B cell (primary cell): ENCODE measurements around the gene HMGCL. TPM values are rescaled to one million over a fixed set of nuclear protein-coding genes. Genes with fewer than 3 reads are reported as not detected.

Source experiments
- ATAC-seq: fragments of 200-7000 bp; cut with Tn5 transposase; one replicate; pipeline ENCODE4 v1.10.0; 2021; ENCODE audit warnings: low read depth, mild to moderate bottlenecking, moderate number of reproducible peaks, moderate library complexity
- CTCF ChIA-PET: fragments of 350-600 bp; sonication (Branson Sonifier 250); formaldehyde crosslinking; loops from one replicate; lab custom pipeline; 2021; ENCODE audit warnings: antibody characterized with exemption, inconsistent platforms; lab: Charles Lee
- POLR2A ChIA-PET: fragments of 350-600 bp; sonication (Branson Sonifier 250); formaldehyde crosslinking; loops from one replicate; lab custom pipeline; 2021; ENCODE audit warnings: antibody characterized with exemption; lab: Charles Lee
- DNase-seq: peaks from one replicate; pipeline ENCODE4 v3.0.0; 2013
- H2AFZ ChIP-seq: 2 replicates; pipeline ENCODE4 v1.6.1; 2012; ENCODE audit warnings: mild to moderate bottlenecking, low read depth, low read length; ENCODE audit not compliant: insufficient read depth, poor library complexity, severe bottlenecking
- H3K27ac ChIP-seq, 2 donors: 1 replicate in 1 of 2; 2 replicates in 1 of 2; pipeline ENCODE4 v1.5.1; 2012 to 2013; ENCODE audit warnings: low read length in 2 of 2, mild to moderate bottlenecking in 2 of 2, moderate library complexity in 1 of 2
- H3K27me3 ChIP-seq, 4 experiments: fragments of 200-600 bp in 1 of 4; sonication (generic) in 1 of 4; replicated peaks in 1 of 4; 1 replicate in 2 of 4; 2 replicates in 2 of 4; pipeline versions ENCODE4 v1.6.1 to v1.7.0; 2013 to 2016; ENCODE audit warnings: low read length in 3 of 4, mild to moderate bottlenecking in 2 of 4, mixed read lengths in 1 of 4, moderate library complexity in 1 of 4; ENCODE audit not compliant: insufficient read depth in 4 of 4, control insufficient read depth in 3 of 4; ENCODE audit errors: control extremely low read depth in 1 of 4
- H3K36me3 ChIP-seq, 2 experiments: replicated peaks in 1 of 2; 1 replicate in 1 of 2; 2 replicates in 1 of 2; pipeline versions ENCODE4 v1.6.1 to v1.7.1; 2013; ENCODE audit warnings: low read length in 1 of 2; ENCODE audit not compliant: insufficient read depth in 2 of 2, control insufficient read depth in 1 of 2; ENCODE audit errors: control extremely low read depth in 1 of 2, extremely low read depth in 1 of 2
- H3K4me1 ChIP-seq, 2 donors: fragments of 200-600 bp in 1 of 2; sonication (generic) in 1 of 2; 1 replicate in 1 of 2; 2 replicates in 1 of 2; pipeline versions ENCODE4 v1.5.1 to v1.6.1; 2013 to 2017; ENCODE audit warnings: low read length in 2 of 2; ENCODE audit not compliant: control insufficient read depth in 2 of 2, insufficient read depth in 2 of 2
- H3K4me2 ChIP-seq: replicated peaks from 2 replicates; pipeline ENCODE3; 2012; ENCODE audit warnings: mild to moderate bottlenecking, low read depth, low read length; ENCODE audit not compliant: poor library complexity, severe bottlenecking
- H3K4me3 ChIP-seq, 5 experiments: fragments of 200-600 bp in 1 of 5; sonication (generic) in 1 of 5; 1 replicate in 3 of 5; 2 replicates in 2 of 5; pipeline versions ENCODE4 v1.5.1 to v1.7.0; 2011 to 2016; ENCODE audit warnings: low read length in 4 of 5, mild to moderate bottlenecking in 4 of 5, low read depth in 2 of 5, control low read depth in 1 of 5, moderate library complexity in 1 of 5; ENCODE audit not compliant: insufficient read depth in 1 of 5; ENCODE audit errors: control extremely low read depth in 1 of 5, extremely low read depth in 1 of 5
- H3K79me2 ChIP-seq: fragments of 200-600 bp; sonication (generic); one replicate; pipeline ENCODE4 v1.6.0; 2016; ENCODE audit warnings: low read length; ENCODE audit not compliant: control insufficient read depth, insufficient read depth
- H3K9ac ChIP-seq: fragments of 200-600 bp; sonication (generic); 2 replicates; pipeline ENCODE4 v1.6.1; 2017; ENCODE audit warnings: mild to moderate bottlenecking, low read length, moderate library complexity
- H3K9me3 ChIP-seq, 3 donors: one replicate each; pipeline versions ENCODE4 v1.6.1 to v1.7.1; 2013; ENCODE audit warnings: low read length in 2 of 3; ENCODE audit not compliant: control insufficient read depth in 2 of 3, insufficient read depth in 1 of 3; ENCODE audit errors: control extremely low read depth in 1 of 3
- H4K20me1 ChIP-seq: 2 replicates; pipeline ENCODE4 v1.6.0; 2012; ENCODE audit warnings: mild to moderate bottlenecking, low read length; ENCODE audit not compliant: insufficient read depth, control insufficient read depth, poor library complexity, severe bottlenecking
- H3K27ac Mint-ChIP-seq: one replicate; pipeline ENCODE4 v1.8.0; 2021; ENCODE audit warnings: mixed read lengths
- H3K27me3 Mint-ChIP-seq: one replicate; pipeline ENCODE4 v1.8.0; 2021; ENCODE audit warnings: mixed read lengths
- H3K4me1 Mint-ChIP-seq: one replicate; pipeline ENCODE4 v1.8.0; 2021; ENCODE audit warnings: mixed read lengths
- H3K4me3 Mint-ChIP-seq: one replicate; pipeline ENCODE4 v1.8.0; 2021; ENCODE audit warnings: mixed read lengths
- H3K9me3 Mint-ChIP-seq: one replicate; pipeline ENCODE4 v1.8.0; 2022; ENCODE audit warnings: mixed read lengths; ENCODE audit not compliant: insufficient read depth
- EZH2 ChIP-seq: IDR thresholded peaks from 2 replicates; pipeline ENCODE4 v1.6.1; 2012; ENCODE audit warnings: borderline replicate concordance, low read depth, mild to moderate bottlenecking, moderate library complexity, low read length; ENCODE audit not compliant: insufficient read depth, poor library complexity, severe bottlenecking
- WGBS: methylation state at CpG from one replicate; pipeline ENCODE4 v1.1.5; 2013; ENCODE audit warnings: missing lambda C conversion rate; ENCODE audit not compliant: insufficient coverage; 5-methylcytosine and 5-hydroxymethylcytosine counted together
- intact Hi-C: fragments of 100-400 bp; cut with micrococcal nuclease; formaldehyde crosslinking; loops from one replicate; pipeline ENCODE4 v1.10.0; 2022
- polyA plus RNA-seq: library from polyadenylated mRNA; depleted of rRNA; stranded (reverse); fragments of >200 nt; gene quantifications from 2 replicates; pipeline ENCODE4 v1.2.3, GENCODE V29; 2012
- total RNA-seq, 2 donors: library from RNA; stranded (reverse); fragments of 120-200 nt in 1 of 2; gene quantifications; 1 replicate in 1 of 2; 2 replicates in 1 of 2; pipeline versions ENCODE4 v1.2.3 to v1.2.4, GENCODE V29; 2013 to 2022
- TF ChIP-seq, protein P1 (sequence below): fragments of 200-600 bp; IDR thresholded peaks from one replicate; pipeline ENCODE4 v1.8.0; 2022; ENCODE audit warnings: antibody characterized with exemption, mild to moderate bottlenecking

Gene HMGCL
- total and polyA plus RNA-seq, 2 donors (not counting 1 experiment from before 2014, with no cell fraction given) = 18.5 to 35.9 TPM

DNA sequence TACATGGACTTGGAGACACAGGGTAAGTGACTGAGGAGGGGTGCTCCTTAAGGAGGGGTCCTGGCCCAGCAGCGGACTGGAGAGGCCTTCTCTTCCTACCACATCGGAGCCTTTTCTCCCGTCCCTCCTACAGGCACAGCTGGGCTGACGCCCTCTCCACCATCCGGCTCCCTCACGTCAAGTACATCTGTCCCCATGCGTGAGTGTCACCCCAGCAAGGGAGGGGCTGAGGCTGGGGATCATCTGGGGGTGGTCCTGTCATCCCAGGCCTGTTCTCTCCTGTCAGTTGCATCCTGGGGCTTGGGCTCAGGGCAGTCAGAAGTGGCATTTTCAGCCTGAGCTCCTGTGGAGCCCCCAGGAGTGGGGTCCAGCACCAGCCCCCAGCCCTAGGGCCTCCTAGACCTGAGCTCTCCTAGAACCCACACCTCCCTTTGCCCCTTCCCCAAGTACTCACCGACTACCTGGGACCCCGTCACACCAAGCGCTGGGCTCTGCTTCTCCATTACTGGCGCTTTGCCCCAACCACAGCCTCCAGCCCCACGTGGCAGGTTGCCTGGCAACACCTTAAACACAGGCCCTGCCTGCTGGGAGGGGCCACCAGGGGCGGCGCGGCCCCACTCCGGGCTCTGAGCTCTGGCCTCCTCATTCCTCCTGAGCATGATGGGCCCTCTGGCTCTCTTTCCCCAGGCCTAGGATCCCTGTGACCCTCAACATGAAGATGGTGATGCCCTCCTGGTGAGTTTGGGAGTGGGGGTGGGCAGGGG is 32.0 kb downstream of the HMGCL start:
- peaks cover 11 to 21% of the 10 kb centered on the region in 2 donors for H3K4me1 ChIP-seq
- H3K79me2 ChIP-seq = peaks cover 19% of the 10 kb centered on the region
- peaks cover 0 to 23% of the 10 kb centered on the region in 2 experiments for H3K36me3 ChIP-seq
- ATAC-seq = no peak
- no peaks in the 10 kb centered on the region for H3K9me3 Mint-ChIP-seq
- no peak overlapping the region for H3K4me2 ChIP-seq
- CTCF ChIA-PET = interaction anchor here (0.8 to 1.5 kb wide), 2 partner anchors 18 to 124 kb away, joined by 3 to 5 read pairs; no protein-coding TSS in a partner anchor
- no peaks in the 10 kb centered on the region for H3K27me3 ChIP-seq
- H3K4me3 ChIP-seq = no peak overlapping the region
- 68% methylated on average over 9 of the region's 16 CpGs for WGBS
- peaks cover 21% of the 10 kb centered on the region for H3K4me1 Mint-ChIP-seq
- POLR2A ChIA-PET = interaction anchor here (0.6 to 1.9 kb wide), 3 partner anchors 18 to 925 kb away, joined by 4 to 6 read pairs (median 4); no protein-coding TSS in a partner anchor
- no peak overlapping the region for H2AFZ ChIP-seq
- H3K4me3 Mint-ChIP-seq = peak overlapping the region; percentile 16
- H3K27ac Mint-ChIP-seq = peak overlapping the region; percentile 10
- H3K9me3 ChIP-seq = no peaks in the 10 kb centered on the region
- peak; percentile 50 for DNase-seq
- H4K20me1 ChIP-seq = no peaks in the 10 kb centered on the region
- TF ChIP-seq, protein P1, sequence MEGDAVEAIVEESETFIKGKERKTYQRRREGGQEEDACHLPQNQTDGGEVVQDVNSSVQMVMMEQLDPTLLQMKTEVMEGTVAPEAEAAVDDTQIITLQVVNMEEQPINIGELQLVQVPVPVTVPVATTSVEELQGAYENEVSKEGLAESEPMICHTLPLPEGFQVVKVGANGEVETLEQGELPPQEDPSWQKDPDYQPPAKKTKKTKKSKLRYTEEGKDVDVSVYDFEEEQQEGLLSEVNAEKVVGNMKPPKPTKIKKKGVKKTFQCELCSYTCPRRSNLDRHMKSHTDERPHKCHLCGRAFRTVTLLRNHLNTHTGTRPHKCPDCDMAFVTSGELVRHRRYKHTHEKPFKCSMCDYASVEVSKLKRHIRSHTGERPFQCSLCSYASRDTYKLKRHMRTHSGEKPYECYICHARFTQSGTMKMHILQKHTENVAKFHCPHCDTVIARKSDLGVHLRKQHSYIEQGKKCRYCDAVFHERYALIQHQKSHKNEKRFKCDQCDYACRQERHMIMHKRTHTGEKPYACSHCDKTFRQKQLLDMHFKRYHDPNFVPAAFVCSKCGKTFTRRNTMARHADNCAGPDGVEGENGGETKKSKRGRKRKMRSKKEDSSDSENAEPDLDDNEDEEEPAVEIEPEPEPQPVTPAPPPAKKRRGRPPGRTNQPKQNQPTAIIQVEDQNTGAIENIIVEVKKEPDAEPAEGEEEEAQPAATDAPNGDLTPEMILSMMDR = no peak
- no peak for TF ChIP-seq EZH2
- H3K27me3 Mint-ChIP-seq = no peaks in the 10 kb centered on the region
- intact Hi-C loops = no loop called here
- no peak overlapping the region for H3K9ac ChIP-seq
- H3K27ac ChIP-seq = peak overlapping the region in 1 of 2 donors; percentile 28
